Diencephalon (tissue), 1 donor: Measurements from ENCODE around the gene COX19. TPM values are rescaled to one million over a fixed set of nuclear protein-coding genes. Genes with fewer than 3 reads are reported as not detected.

Source experiments
- small RNA-seq: library from RNA; depleted of rRNA; stranded (forward); fragments of <200 nt; gene quantifications from one replicate; pipeline ENCODE3, GENCODE V24; 2014
- total RNA-seq: library from RNA; depleted of rRNA; stranded (reverse); fragments of >200 nt; gene quantifications from one replicate; pipeline ENCODE4 v1.2.3, GENCODE V29; 2014

The COX19 gene
- 21.7 TPM for total RNA-seq

GRCh38 chr7:974820-975681 lies at the start of gene COX19:
Gene COX19, minus strand, starts transcription at chr7:975549. Its CDS starts 40 bp downstream, at chr7:975509.

GRCh38 chr7:983004-983615 lies 7.8 kb upstream of the COX19 start, which contains the start of gene CYP2W1:
Gene CYP2W1, plus strand, starts transcription at chr7:983181. Its CDS starts 31 bp downstream, at chr7:983212.

GRCh38 chr7:954330-955238 lies 20.8 kb downstream of the COX19 start, which contains the start of gene ADAP1:
Gene ADAP1, minus strand, starts transcription at chr7:954680. Its CDS starts 203 bp downstream, at chr7:954477.

Small RNAs within 50 kb of the gene (small RNA-seq; reads per million reads assigned to genes)
- gene MIR339 = 41.8 reads per million, percentile 96 among the genes with 10 or more reads in this experiment

Other genes with a start within 250 kb of the COX19 start
- 9.0 TPM for gene DNAAF5, start 248.8 kb downstream of the COX19 start, total RNA-seq
- 133 TPM for gene PRKAR1B, start 248.3 kb downstream of the COX19 start, total RNA-seq
- 128 TPM for gene SUN1, start 143.1 kb downstream of the COX19 start, total RNA-seq
- gene GET4, start 99.0 kb downstream of the COX19 start, total RNA-seq = 17.5 TPM
- 50.3 TPM for gene ADAP1, start 20.9 kb downstream of the COX19 start, total RNA-seq
- not detected for gene CYP2W1, start 7.6 kb upstream of the COX19 start, total RNA-seq
- 3.2 TPM for gene GPR146, start 69.0 kb upstream of the COX19 start, total RNA-seq
- gene GPER1, start 112.6 kb upstream of the COX19 start, total RNA-seq = 3.0 TPM
- 28.6 TPM for gene ZFAND2A, start 184.6 kb upstream of the COX19 start, total RNA-seq